ENCODE results near the gene STARD10. TPM values are rescaled to one million over a fixed set of nuclear protein-coding genes. Genes with fewer than 3 reads are reported as not detected.

STARD10 gene
- total and polyA plus RNA-seq, 10 donors, result 19.7 to 46.7 (median 27.9) TPM

DNA sequence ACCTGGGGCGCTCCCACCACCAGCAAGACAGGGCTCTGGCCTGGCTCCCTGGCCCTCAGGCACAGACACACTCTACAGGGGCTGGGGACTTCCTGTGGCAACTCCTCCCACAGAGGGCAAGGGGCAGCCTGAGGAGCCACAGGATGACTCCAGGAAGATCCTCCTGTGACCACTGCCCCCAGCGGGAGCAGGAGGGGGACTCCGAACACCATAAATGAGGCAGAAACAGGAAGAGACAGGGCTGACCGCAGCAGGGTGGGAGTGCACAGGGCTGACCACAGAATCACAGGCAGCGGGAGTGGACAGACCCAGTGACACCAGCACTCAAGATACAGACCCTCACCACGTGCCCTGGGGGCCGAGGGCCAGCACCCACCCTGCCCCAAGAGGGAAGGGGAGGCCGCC lies 52.4 kb downstream of the STARD10 start:
- Histone ChIP-seq H3K9me3 (no peaks in the 10 kb centered on the region), H3K4me3 (peak overlapping the region in 1 of 8 donors; percentile 64), H3K4me1 (peaks cover 79 to 100% (median 98%) of the 10 kb centered on the region in 6 donors), H3K36me3 (peaks cover 0 to 11% (median 0%) of the 10 kb centered on the region in 6 donors), H3K27ac (peak overlapping the region; percentile 69 to 96 (median 94)), H3K27me3 (replicated peaks in 1 of 7) (no peaks in the 10 kb centered on the region)
- 26 to 45% (median 39%) methylated on average over 5 to 8 of the region's 8 CpGs for WGBS, 5 donors
- intact Hi-C loops (cut with DNase I; ENCODE audit: low total_unique reads), result no loop called here
- peak; percentile 88 for DNase-seq
- TF ChIP-seq, protein P1, sequence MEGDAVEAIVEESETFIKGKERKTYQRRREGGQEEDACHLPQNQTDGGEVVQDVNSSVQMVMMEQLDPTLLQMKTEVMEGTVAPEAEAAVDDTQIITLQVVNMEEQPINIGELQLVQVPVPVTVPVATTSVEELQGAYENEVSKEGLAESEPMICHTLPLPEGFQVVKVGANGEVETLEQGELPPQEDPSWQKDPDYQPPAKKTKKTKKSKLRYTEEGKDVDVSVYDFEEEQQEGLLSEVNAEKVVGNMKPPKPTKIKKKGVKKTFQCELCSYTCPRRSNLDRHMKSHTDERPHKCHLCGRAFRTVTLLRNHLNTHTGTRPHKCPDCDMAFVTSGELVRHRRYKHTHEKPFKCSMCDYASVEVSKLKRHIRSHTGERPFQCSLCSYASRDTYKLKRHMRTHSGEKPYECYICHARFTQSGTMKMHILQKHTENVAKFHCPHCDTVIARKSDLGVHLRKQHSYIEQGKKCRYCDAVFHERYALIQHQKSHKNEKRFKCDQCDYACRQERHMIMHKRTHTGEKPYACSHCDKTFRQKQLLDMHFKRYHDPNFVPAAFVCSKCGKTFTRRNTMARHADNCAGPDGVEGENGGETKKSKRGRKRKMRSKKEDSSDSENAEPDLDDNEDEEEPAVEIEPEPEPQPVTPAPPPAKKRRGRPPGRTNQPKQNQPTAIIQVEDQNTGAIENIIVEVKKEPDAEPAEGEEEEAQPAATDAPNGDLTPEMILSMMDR (IDR thresholded peaks at IDR 0.05 in 8 of 11, conservative IDR thresholded peaks at IDR 0.05 in 3 of 11), result peak in 3 of 11 experiments; percentile 7 to 26 (median 14)
- TF ChIP-seq POLR2A (IDR thresholded peaks at IDR 0.05), result no peak
- peak; percentile 60 to 67 (median 66) for TF ChIP-seq POLR2AphosphoS5 (IDR thresholded peaks at IDR 0.05)

DNA sequence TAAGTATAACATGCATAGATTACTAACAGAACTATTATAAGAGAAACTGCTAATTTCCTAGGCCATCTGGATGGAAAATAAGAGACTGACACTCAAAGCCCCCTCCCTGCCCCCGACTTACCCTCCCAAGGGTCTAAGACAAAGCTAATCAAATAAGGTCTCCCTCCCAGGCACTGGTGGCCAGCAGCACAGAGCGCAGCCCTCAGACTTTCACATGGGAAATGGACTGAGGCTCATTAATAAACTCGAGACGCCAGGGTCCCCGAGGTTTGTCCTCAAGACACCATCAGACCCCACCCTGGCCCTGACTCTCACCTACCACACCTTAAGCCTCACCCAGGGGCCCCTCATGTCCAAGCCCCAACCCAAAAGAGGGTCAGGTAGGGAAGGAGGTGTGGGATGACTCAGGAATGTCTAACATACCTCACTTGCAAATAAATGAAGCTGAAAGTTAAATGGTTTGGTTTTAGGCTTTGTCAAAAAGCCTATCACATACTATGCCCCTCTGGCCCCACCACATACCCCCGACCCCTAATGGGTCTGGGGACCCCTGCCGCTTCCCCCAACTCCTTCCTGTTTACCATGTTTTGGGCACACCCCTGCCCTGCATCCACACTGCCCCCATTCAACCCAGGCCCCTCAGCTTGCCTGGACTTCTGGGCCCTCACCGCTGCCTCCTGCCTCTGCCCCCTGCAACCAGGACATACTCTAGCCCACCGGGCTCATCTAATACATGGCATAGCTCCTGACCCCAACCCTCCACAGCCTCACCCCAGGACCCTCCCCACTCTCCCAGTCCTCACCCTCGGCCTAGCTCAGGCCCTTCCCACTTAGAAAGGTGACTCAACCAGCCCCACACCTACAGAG lies 53.1 kb downstream of the STARD10 start:
- Histone ChIP-seq H3K4me1 (peaks cover 84 to 100% (median 98%) of the 10 kb centered on the region in 6 donors), H3K9me3 (no peaks in the 10 kb centered on the region), H3K36me3 (peaks cover 0 to 11% (median 0%) of the 10 kb centered on the region in 6 donors), H3K27me3 (replicated peaks in 1 of 7) (no peaks in the 10 kb centered on the region), H3K27ac (peak overlapping the region; percentile 69 to 96 (median 94)), H3K4me3 (peak overlapping the region in 1 of 8 donors; percentile 64)
- TF ChIP-seq, protein P1 (IDR thresholded peaks at IDR 0.05 in 8 of 11, conservative IDR thresholded peaks at IDR 0.05 in 3 of 11), result no peak
- TF ChIP-seq POLR2AphosphoS5 (IDR thresholded peaks at IDR 0.05), result no peak
- TF ChIP-seq POLR2A (IDR thresholded peaks at IDR 0.05), result no peak
- WGBS, 5 donors, result 53 to 65% (median 62%) methylated on average over 10 of the region's 10 CpGs
- DNase-seq, result peak; percentile 73
- intact Hi-C loops (cut with DNase I; ENCODE audit: low total_unique reads), result no loop called here

DNA sequence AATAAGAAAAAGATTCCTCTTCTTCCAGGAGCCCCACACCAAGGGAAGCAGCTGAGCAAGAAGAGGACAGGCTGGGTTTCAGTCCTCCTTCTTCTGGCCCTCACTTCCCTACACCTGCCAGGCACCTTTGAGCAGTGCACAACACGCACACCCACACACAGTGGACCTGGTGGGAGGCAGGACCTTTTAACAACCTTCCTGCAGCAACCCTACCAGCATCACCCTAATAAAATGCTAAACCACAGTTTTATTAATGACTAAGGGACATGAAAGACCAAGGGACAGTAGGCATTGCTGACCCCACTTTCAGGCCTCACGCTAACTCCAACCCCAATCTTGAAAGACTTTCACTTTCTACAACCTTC lies 53.8 kb downstream of the STARD10 start:
- intact Hi-C loops (cut with DNase I; ENCODE audit: low total_unique reads), result no loop called here
- Histone ChIP-seq H3K4me1 (peaks cover 80 to 100% (median 99%) of the 10 kb centered on the region in 6 donors), H3K27ac (peak overlapping the region; percentile 69 to 96 (median 94)), H3K4me3 (peak overlapping the region in 1 of 8 donors; percentile 64), H3K36me3 (peaks cover 0 to 11% (median 0%) of the 10 kb centered on the region in 6 donors), H3K27me3 (replicated peaks in 1 of 7) (no peaks in the 10 kb centered on the region), H3K9me3 (no peaks in the 10 kb centered on the region)
- peak; percentile 77 for DNase-seq
- TF ChIP-seq, protein P1 (IDR thresholded peaks at IDR 0.05 in 8 of 11, conservative IDR thresholded peaks at IDR 0.05 in 3 of 11), result no peak
- TF ChIP-seq POLR2AphosphoS5 (IDR thresholded peaks at IDR 0.05), result no peak
- no peak for TF ChIP-seq POLR2A (IDR thresholded peaks at IDR 0.05)
- 47 to 69% (median 62%) methylated on average over 2 of the region's 2 CpGs for WGBS, 5 donors

All from spleen (tissue), 11 donors.